HFFc6 (cell line): ENCODE measurements around the gene DCUN1D2. TPM values are rescaled to one million over a fixed set of nuclear protein-coding genes. Genes with fewer than 3 reads are reported as not detected.

Source experiments
- DNase-seq: peaks from one replicate; pipeline ENCODE4 v3.0.0-alpha.2; 2018
- H3K27ac Mint-ChIP-seq: 2 replicates; pipeline ENCODE4 v1.8.0; 2020; ENCODE audit warnings: mild to moderate bottlenecking, mixed read lengths
- H3K27me3 Mint-ChIP-seq: 2 replicates; pipeline ENCODE4 v1.8.0; 2021; ENCODE audit warnings: mild to moderate bottlenecking, moderate library complexity, mixed read lengths; ENCODE audit not compliant: insufficient read depth
- H3K36me3 Mint-ChIP-seq: 2 replicates; pipeline ENCODE4 v1.8.0; 2021; ENCODE audit warnings: low read depth, mixed read lengths
- H3K4me1 Mint-ChIP-seq: 2 replicates; pipeline ENCODE4 v1.8.0; 2020; ENCODE audit warnings: low read depth, mixed read lengths
- H3K4me3 Mint-ChIP-seq: 2 replicates; pipeline ENCODE4 v1.8.0; 2020; ENCODE audit warnings: mild to moderate bottlenecking, moderate library complexity, mixed read lengths
- H3K9me3 Mint-ChIP-seq: 2 replicates; pipeline ENCODE4 v1.8.0; 2020; ENCODE audit warnings: mild to moderate bottlenecking, mixed read lengths
- total RNA-seq, 6 experiments: library from RNA; stranded (reverse); fragmentation: NEBNext Ultra II Directional; extraction: Animal tissue kit (Norgen Biotek cat#: 25700); gene quantifications; 2 replicates in 1 of 6; 3 replicates in 5 of 6; pipeline ENCODE4 v1.2.3, GENCODE V29; 2021
- TF ChIP-seq, protein P1 (sequence below): fragments of 200-600 bp; sonication (generic); IDR thresholded peaks from 2 replicates; pipeline ENCODE4 v1.5.0; 2021; ENCODE audit warnings: antibody characterized with exemption, mild to moderate bottlenecking

The DCUN1D2 gene
- total RNA-seq, 6 experiments from 2014 or later, result 7.6 to 9.3 (median 9.0) TPM

DNA sequence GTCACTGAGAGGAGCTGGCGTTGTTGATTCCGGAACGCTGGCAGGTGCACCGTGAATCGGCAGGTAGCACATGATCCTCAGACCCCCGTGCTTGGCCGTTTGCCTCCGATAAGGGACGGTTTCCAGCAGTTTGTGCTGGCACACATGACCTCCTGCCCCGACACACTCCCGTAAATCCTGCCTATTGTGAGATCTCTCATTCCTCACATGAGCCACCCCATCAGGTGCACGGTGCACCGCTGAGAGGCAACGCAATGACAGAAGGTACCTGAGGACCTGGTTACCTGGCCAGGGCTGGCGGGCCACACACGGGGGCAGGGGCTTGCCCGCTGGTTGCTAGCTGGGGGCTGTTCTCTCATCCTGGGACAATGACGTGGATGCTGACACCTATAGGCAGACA lies 35.1 kb downstream of the DCUN1D2 start:
- Mint-ChIP-seq H3K27me3 (no peaks in the 10 kb centered on the region; the same call in 1 of the 2 replicates), H3K27ac (no peak overlapping the region), H3K36me3 (peaks cover 27% of the 10 kb centered on the region), H3K9me3 (no peaks in the 10 kb centered on the region), H3K4me1 (peaks cover 9% of the 10 kb centered on the region; the same call in 1 of the 2 replicates), H3K4me3 (no peak overlapping the region)
- no peak for DNase-seq
- TF ChIP-seq, protein P1, sequence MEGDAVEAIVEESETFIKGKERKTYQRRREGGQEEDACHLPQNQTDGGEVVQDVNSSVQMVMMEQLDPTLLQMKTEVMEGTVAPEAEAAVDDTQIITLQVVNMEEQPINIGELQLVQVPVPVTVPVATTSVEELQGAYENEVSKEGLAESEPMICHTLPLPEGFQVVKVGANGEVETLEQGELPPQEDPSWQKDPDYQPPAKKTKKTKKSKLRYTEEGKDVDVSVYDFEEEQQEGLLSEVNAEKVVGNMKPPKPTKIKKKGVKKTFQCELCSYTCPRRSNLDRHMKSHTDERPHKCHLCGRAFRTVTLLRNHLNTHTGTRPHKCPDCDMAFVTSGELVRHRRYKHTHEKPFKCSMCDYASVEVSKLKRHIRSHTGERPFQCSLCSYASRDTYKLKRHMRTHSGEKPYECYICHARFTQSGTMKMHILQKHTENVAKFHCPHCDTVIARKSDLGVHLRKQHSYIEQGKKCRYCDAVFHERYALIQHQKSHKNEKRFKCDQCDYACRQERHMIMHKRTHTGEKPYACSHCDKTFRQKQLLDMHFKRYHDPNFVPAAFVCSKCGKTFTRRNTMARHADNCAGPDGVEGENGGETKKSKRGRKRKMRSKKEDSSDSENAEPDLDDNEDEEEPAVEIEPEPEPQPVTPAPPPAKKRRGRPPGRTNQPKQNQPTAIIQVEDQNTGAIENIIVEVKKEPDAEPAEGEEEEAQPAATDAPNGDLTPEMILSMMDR, result no peak

GRCh38 chr13:113454936-113455335 lies 35.6 kb downstream of the DCUN1D2 start:
- Mint-ChIP-seq H3K4me1 (peaks cover 9% of the 10 kb centered on the region; the same call in 1 of the 2 replicates), H3K9me3 (no peaks in the 10 kb centered on the region), H3K4me3 (no peak overlapping the region), H3K27ac (no peak overlapping the region), H3K27me3 (no peaks in the 10 kb centered on the region; the same call in 1 of the 2 replicates), H3K36me3 (peaks cover 27% of the 10 kb centered on the region)
- TF ChIP-seq, protein P1, result no peak
- DNase-seq, result no peak

- TF ChIP-seq, protein P1, result no peak
- peaks cover 9% of the 10 kb centered on the region; the same call in 1 of the 2 replicates for H3K4me1 Mint-ChIP-seq
- no peak within 1 kb of the TSS for H3K4me3 Mint-ChIP-seq
- H3K36me3 Mint-ChIP-seq, result peaks cover 27% of the 10 kb centered on the region
- no peak for DNase-seq
- peaks cover 2% of the 10 kb centered on the region; the same call in 1 of the 2 replicates for H3K27me3 Mint-ChIP-seq
- no peaks in the 10 kb centered on the region for H3K9me3 Mint-ChIP-seq
- peak within 1 kb of the TSS; percentile 71; the same call in 1 of the 2 replicates for H3K27ac Mint-ChIP-seq
These were observed 37.3 kb downstream of the DCUN1D2 start, which contains the start of gene ADPRHL1 for GRCh38 chr13:113452942-113453901. ADPRHL1 (minus strand) TSS chr13:113453488; CDS start chr13:113453437, 51 bp downstream.

GRCh38 chr13:113452466-113452865 lies 38.0 kb downstream of the DCUN1D2 start:
- peaks cover 27% of the 10 kb centered on the region for H3K36me3 Mint-ChIP-seq
- DNase-seq, result no peak
- peaks cover 2% of the 10 kb centered on the region; the same call in 1 of the 2 replicates for H3K27me3 Mint-ChIP-seq
- H3K4me1 Mint-ChIP-seq, result peaks cover 9% of the 10 kb centered on the region; the same call in 1 of the 2 replicates
- H3K4me3 Mint-ChIP-seq, result no peak overlapping the region
- H3K27ac Mint-ChIP-seq, result no peak overlapping the region
- TF ChIP-seq, protein P1, result no peak
- H3K9me3 Mint-ChIP-seq, result no peaks in the 10 kb centered on the region

GRCh38 chr13:113451951-113452421 lies 38.5 kb downstream of the DCUN1D2 start:
- Mint-ChIP-seq H3K27ac (no peak overlapping the region), H3K36me3 (peaks cover 28% of the 10 kb centered on the region), H3K4me3 (no peak overlapping the region), H3K9me3 (no peaks in the 10 kb centered on the region), H3K27me3 (peaks cover 2% of the 10 kb centered on the region; the same call in 1 of the 2 replicates), H3K4me1 (peaks cover 9% of the 10 kb centered on the region; the same call in 1 of the 2 replicates)
- no peak for DNase-seq
- TF ChIP-seq, protein P1, result no peak
